ENCODE results near the gene ACSS3. TPM values are rescaled to one million over a fixed set of nuclear protein-coding genes. Genes with fewer than 3 reads are reported as not detected.

Gene ACSS3
- total RNA-seq, 2 experiments from 2014 or later, result not detected

GRCh38 chr12:81080431-81080983, 2.6 kb downstream of the ACSS3 start:
- peaks cover 3% of the 10 kb centered on the region for H3K9me3 Mint-ChIP-seq
- intact Hi-C loops (cut with micrococcal nuclease), result no loop called here
- CTCF ChIA-PET, result no interaction called here
- no peaks in the 10 kb centered on the region for H3K36me3 Mint-ChIP-seq (ENCODE audit: low read depth)
- DNase-seq (no peak), ATAC-seq (no peak)
- no peak overlapping the region for H3K4me3 Mint-ChIP-seq
- POLR2A ChIA-PET, result no interaction called here
- H3K27me3 Mint-ChIP-seq, result peaks cover 18% of the 10 kb centered on the region
- no peak overlapping the region for H3K27ac Mint-ChIP-seq
- no peaks in the 10 kb centered on the region for H3K4me1 Mint-ChIP-seq (ENCODE audit: low read depth)
- no peak for TF ChIP-seq CTCF (IDR thresholded peaks at IDR 0.05)

GRCh38 chr12:81081726-81082125, 3.8 kb downstream of the ACSS3 start:
- ChIA-PET CTCF (no interaction called here), POLR2A (no interaction called here)
- H3K9me3 Mint-ChIP-seq, result peaks cover 3% of the 10 kb centered on the region
- H3K27ac Mint-ChIP-seq, result no peak overlapping the region
- H3K27me3 Mint-ChIP-seq, result peaks cover 15% of the 10 kb centered on the region
- ATAC-seq, result no peak
- intact Hi-C loops (cut with micrococcal nuclease), result no loop called here
- no peaks in the 10 kb centered on the region for H3K36me3 Mint-ChIP-seq (ENCODE audit: low read depth)
- no peak for TF ChIP-seq CTCF (IDR thresholded peaks at IDR 0.05)
- H3K4me1 Mint-ChIP-seq (ENCODE audit: low read depth), result no peaks in the 10 kb centered on the region
- no peak for DNase-seq
- H3K4me3 Mint-ChIP-seq, result no peak overlapping the region

GRCh38 chr12:81083018-81083417, 5.1 kb downstream of the ACSS3 start:
- ATAC-seq (no peak), DNase-seq (no peak)
- Mint-ChIP-seq H3K36me3 (ENCODE audit: low read depth) (no peaks in the 10 kb centered on the region), H3K9me3 (peaks cover 3% of the 10 kb centered on the region), H3K4me3 (no peak overlapping the region), H3K27me3 (peaks cover 7% of the 10 kb centered on the region), H3K4me1 (ENCODE audit: low read depth) (no peaks in the 10 kb centered on the region), H3K27ac (no peak overlapping the region)
- POLR2A ChIA-PET, result no interaction called here
- intact Hi-C loops (cut with micrococcal nuclease), result no loop called here
- CTCF ChIA-PET, result no interaction called here
- TF ChIP-seq CTCF (IDR thresholded peaks at IDR 0.05), result no peak

DNA sequence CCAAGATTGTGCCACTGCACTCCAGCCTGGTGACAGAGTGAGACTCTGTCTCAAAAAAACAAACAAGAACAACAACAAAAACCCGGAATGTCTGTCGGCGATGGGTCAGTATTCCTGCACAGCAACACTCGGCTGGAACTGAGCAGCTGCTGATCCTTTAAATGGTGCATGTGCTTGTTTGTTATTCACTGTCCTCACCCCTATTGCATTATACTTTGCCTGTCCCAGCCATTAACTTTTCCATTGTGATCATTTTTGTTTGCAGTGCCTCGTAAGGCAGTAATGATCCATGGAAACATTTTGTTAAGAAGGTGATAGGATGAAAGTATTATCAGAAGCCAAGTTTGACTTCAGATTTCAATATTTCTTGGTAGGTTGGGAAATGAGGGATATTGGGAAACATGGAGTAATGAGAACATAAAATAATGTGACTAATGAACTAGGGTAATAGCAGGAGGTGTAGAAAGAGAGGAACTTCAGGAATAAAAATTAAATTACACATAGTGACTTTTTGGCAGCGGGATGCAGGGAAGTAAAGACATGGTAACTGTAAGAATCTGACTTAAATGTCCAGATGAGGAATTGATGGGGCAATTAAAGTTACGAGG, 6.1 kb downstream of the ACSS3 start:
- ATAC-seq (no peak), DNase-seq (no peak)
- TF ChIP-seq CTCF (IDR thresholded peaks at IDR 0.05), result no peak
- ChIA-PET CTCF (no interaction called here), POLR2A (no interaction called here)
- H3K4me3 Mint-ChIP-seq, result no peak overlapping the region
- H3K36me3 Mint-ChIP-seq (ENCODE audit: low read depth), result no peaks in the 10 kb centered on the region
- no peaks in the 10 kb centered on the region for H3K4me1 Mint-ChIP-seq (ENCODE audit: low read depth)
- no peaks in the 10 kb centered on the region for H3K27me3 Mint-ChIP-seq
- peaks cover 3% of the 10 kb centered on the region for H3K9me3 Mint-ChIP-seq
- no peak overlapping the region for H3K27ac Mint-ChIP-seq
- intact Hi-C loops (cut with micrococcal nuclease), result no loop called here

GRCh38 chr12:81084811-81085350, 7.0 kb downstream of the ACSS3 start:
- ATAC-seq, result no peak
- POLR2A ChIA-PET, result no interaction called here

More at GRCh38 chr12:81084811-81085350, 7.0 kb downstream of the ACSS3 start:
- Mint-ChIP-seq H3K27ac (no peak overlapping the region), H3K4me1 (ENCODE audit: low read depth) (no peaks in the 10 kb centered on the region), H3K9me3 (peaks cover 3% of the 10 kb centered on the region), H3K27me3 (no peaks in the 10 kb centered on the region), H3K4me3 (no peak overlapping the region), H3K36me3 (ENCODE audit: low read depth) (no peaks in the 10 kb centered on the region)
- no peak for DNase-seq
- CTCF ChIA-PET, result no interaction called here
- TF ChIP-seq CTCF (IDR thresholded peaks at IDR 0.05), result no peak
- intact Hi-C loops (cut with micrococcal nuclease), result no loop called here

All from activated CD8-positive, alpha-beta T cell treated with anti-CD3 and anti-CD28 coated beads for 36 hours (primary cell).